ES-I3 (cell line): ENCODE measurements around the gene SIGLECL1.
"Not testable (repeated sequence)": the region's sequence is repeated elsewhere in the genome, so short reads cannot be mapped to it uniquely, and the experiment has no call there.

Source experiments
- H3K36me3 ChIP-seq: 2 replicates; pipeline ENCODE4 v1.6.1; 2013; ENCODE audit warnings: mild to moderate bottlenecking, low read length, control low read depth, moderate library complexity; ENCODE audit not compliant: insufficient read depth
- H3K4me1 ChIP-seq: 2 replicates; pipeline ENCODE4 v1.6.1; 2013; ENCODE audit warnings: mild to moderate bottlenecking, control low read depth, low read length; ENCODE audit not compliant: insufficient read depth
- H3K9ac ChIP-seq: 2 replicates; pipeline ENCODE4 v1.6.1; 2013; ENCODE audit warnings: low read depth, mild to moderate bottlenecking, low read length, moderate library complexity
- H3K9me3 ChIP-seq: 2 replicates; pipeline ENCODE4 v1.6.1; 2013; ENCODE audit warnings: mild to moderate bottlenecking, low read length, moderate library complexity; ENCODE audit not compliant: control insufficient read depth, insufficient read depth

Gene SIGLECL1

DNA sequence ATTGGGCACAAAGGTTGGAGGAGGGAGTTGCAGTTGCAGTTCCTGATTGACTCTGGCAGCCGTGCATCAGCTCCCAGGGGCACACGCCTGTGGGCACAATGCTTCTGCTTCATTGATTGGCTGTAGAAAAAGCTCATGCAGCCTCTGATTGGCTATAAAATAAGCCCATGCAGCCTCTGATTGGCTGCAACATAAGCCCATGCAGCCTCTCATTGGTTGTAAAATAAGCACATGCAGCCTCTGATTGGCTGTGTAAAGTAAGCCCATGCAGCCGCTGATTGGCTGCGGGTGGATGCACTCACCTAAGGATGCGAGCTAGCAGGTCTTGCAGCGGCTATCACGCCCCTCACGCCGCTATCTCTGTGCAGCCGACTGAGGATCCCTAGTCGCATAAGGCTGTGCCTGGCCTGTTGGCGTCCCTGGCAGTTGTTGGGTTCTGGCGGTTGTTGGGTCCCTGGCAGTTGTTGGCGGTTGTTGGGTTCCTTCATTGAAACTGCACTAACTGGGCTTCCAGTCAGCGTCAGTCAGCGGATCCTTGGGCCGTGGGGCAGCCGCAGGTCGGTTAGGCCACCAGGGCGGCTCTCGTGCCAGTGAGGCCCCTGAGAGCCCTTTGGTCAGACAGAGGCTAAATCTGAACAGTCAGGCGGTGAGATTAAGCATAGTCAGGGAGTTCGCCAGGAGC, at the start of gene SIGLECL1:
TSS of gene SIGLECL1 (plus strand) at position 295 of the 682 bp plus-strand sequence. CDS start 12,993 bp downstream, outside the sequence.
- no peaks in the 10 kb centered on the region for H3K4me1 ChIP-seq
- H3K36me3 ChIP-seq, result no peaks in the 10 kb centered on the region
- H3K9me3 ChIP-seq, result no peaks in the 10 kb centered on the region

DNA sequence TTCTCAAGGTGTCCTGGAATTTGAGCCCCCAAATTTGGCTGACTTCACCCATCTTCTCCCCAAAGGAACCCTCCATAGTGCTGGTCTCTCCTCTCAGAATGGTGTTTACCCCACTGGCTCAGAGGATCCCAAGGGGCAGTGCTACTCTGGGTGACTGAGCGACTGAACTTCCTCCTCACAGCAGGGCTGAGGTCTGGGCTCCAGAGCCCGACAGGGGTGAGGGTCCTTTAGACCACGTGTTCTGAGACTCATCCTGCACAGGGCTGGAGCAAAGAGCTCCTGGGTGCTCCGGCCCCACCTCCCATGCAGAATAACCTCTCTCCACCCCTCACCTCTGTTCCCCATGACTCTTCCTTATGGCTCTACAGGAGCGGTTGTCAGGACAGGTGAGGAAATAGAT, 49.2 kb upstream of the SIGLECL1 start:
- H3K9ac ChIP-seq, result no peak overlapping the region
- no peaks in the 10 kb centered on the region for H3K36me3 ChIP-seq
- no peaks in the 10 kb centered on the region for H3K9me3 ChIP-seq
- no peaks in the 10 kb centered on the region for H3K4me1 ChIP-seq

More for the DNA sequence above, at the start of gene SIGLECL1:
- no peak within 1 kb of the TSS for H3K9ac ChIP-seq

DNA sequence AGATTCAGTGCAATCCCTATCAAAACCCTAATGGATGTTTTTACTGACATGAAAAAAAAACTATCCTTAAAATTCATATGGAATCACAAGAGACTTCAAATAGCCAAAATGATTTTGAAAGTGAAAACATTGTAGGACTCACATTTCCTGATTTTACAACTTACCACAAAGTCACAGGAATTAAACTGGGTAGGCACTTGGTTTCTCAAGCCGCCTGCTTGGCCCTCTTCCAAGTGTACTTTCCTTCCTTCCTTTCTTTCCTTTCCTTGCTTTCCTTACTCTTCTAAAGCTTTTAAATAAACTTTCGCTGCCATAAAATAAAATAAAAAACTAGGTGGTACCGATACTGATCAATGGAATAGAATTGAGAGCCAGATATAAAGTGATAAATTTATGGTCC, 47.0 kb upstream of the SIGLECL1 start:
- Histone ChIP-seq H3K9me3 (no peaks in the 10 kb centered on the region), H3K9ac (no peak overlapping the region), H3K36me3 (no peaks in the 10 kb centered on the region), H3K4me1 (no peaks in the 10 kb centered on the region)

GRCh38 chr19:51204321-51204720, 46.6 kb upstream of the SIGLECL1 start:
- Histone ChIP-seq H3K9me3 (no peaks in the 10 kb centered on the region), H3K4me1 (no peaks in the 10 kb centered on the region), H3K9ac (no peak overlapping the region)

DNA sequence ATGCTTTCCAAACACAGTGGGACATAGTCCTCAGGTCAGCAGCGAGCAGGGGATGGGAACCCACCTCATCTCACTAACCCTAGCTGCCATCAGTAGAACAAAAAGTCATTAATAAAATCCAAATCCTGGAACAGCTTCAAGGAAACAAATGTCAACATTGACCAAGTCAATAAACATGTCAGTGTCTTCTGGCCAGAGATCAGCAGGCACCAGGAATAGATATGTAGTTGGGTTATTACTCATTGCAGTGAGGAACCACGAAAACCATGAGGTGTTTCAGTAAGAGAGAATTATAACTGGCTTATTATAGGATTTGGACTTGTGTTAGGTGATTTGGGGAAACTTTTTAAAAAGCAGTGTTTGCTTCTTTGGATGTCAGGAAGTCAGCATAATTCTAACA, 43.1 kb upstream of the SIGLECL1 start:
- H3K4me1 ChIP-seq, result no peaks in the 10 kb centered on the region
- no peaks in the 10 kb centered on the region for H3K36me3 ChIP-seq
- no peak overlapping the region for H3K9ac ChIP-seq
- no peaks in the 10 kb centered on the region for H3K9me3 ChIP-seq

More at GRCh38 chr19:51204321-51204720, 46.6 kb upstream of the SIGLECL1 start:
- H3K36me3 ChIP-seq, result no peaks in the 10 kb centered on the region

DNA sequence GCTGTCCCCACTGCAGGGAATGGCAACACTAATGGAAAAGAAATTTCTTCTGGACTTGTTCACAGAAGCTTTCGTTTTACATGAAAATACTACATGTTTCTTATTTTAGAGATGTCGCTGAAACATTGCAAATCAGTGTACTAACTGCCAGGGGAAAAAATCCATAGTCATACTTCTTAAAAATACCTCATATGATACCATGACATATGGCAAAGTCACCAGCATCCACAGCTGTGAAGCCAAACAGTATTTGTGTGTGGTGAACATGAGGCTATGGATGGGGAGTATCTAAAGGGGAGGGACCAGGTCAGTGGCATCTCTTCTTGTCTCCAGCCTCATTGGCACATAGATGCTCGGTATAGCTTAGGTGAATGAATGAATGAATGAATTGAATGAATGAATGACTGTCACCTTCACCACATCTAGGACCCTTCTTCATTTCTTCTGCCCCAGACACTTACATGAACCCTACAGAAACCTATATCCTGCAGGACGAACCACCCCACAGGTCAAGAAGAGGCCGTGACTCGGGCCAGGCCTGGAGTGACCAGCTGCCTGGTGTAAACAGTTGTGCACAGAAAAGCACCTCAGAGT, 40.6 kb upstream of the SIGLECL1 start:
- no peak overlapping the region for H3K9ac ChIP-seq
- no peaks in the 10 kb centered on the region for H3K36me3 ChIP-seq
- H3K9me3 ChIP-seq, result no peaks in the 10 kb centered on the region
- H3K4me1 ChIP-seq, result no peaks in the 10 kb centered on the region

DNA sequence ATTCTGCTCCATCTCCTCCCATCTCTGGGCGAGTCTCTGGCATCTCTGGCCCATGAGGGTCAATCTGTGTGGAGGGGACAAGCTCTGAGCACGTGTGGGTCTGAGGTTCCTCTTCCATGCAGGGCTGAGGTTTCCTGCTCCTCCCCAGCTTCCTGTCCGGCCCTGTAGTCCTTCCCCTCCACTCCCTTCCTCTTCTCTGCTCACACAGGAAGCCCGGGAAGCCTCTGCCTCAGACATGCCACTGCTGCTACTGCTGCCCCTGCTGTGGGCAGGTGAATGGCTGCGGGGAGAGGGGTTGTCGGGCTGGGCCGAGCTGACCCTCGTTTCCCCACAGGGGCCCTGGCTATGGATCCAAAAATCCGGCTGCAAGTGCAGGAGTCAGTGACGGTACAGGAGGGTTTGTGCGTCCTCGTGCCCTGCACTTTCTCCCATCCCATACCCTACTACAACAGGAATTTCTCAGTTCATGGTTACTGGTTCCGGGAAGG, 40.0 kb upstream of the SIGLECL1 start:
- H3K9ac ChIP-seq, H3K9me3 ChIP-seq, H3K36me3 ChIP-seq, H3K4me1 ChIP-seq: not testable (repeated sequence)

- no peaks in the 10 kb centered on the region for H3K4me1 ChIP-seq
Observed at GRCh38 chr19:51211833-51212232, 39.0 kb upstream of the SIGLECL1 start.

DNA sequence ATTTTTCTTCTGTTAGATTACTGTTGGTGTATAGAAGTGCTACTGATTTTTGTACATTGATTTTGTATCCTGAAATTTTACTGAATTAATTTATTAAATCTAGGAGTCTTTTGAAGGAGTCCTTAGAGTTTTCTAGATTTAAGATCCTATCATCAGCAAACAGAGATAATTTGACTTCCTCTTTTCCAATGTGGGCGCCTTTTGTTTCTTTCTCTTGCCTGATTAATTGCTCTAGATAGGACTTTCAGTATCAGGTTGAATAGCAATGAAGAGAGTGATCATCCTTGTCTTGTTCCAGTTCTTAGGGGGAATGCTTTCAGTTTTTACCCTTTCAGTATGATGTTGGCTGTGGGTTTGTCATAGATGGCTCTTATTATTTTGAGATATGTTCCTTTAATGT, 31.6 kb upstream of the SIGLECL1 start:
- Histone ChIP-seq H3K9ac (no peak overlapping the region), H3K36me3 (no peaks in the 10 kb centered on the region), H3K4me1 (no peaks in the 10 kb centered on the region), H3K9me3 (no peaks in the 10 kb centered on the region)

More at GRCh38 chr19:51211833-51212232, 39.0 kb upstream of the SIGLECL1 start:
- no peaks in the 10 kb centered on the region for H3K36me3 ChIP-seq
- H3K9me3 ChIP-seq, result no peaks in the 10 kb centered on the region
- H3K9ac ChIP-seq, result no peak overlapping the region

DNA sequence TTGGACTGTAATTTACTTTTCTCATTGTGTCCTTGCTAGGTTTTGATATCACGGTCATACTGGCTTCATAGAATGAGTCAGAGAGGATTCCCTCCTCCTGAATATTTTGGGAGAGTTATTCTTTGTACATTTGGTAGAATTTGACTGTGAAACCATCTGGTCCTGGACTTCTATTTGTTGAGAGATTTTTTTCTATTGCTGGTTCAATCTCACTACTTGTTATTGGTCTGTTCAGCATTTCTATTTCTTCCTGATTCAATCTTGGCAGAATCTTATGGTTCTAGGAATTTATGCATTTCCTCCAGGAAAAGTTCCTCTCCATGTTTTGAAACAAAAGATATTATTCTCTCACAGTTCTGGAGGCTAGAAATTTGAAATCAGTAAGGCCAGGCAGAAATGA, 30.9 kb upstream of the SIGLECL1 start:
- Histone ChIP-seq H3K9ac (no peak overlapping the region), H3K9me3 (no peaks in the 10 kb centered on the region), H3K4me1 (no peaks in the 10 kb centered on the region), H3K36me3 (no peaks in the 10 kb centered on the region)

GRCh38 chr19:51220996-51221395, 29.9 kb upstream of the SIGLECL1 start:
- H3K9me3 ChIP-seq, result no peaks in the 10 kb centered on the region
- H3K4me1 ChIP-seq, result no peaks in the 10 kb centered on the region
- H3K36me3 ChIP-seq, result no peaks in the 10 kb centered on the region
- H3K9ac ChIP-seq, result no peak overlapping the region

- Histone ChIP-seq H3K9me3 (no peaks in the 10 kb centered on the region), H3K9ac (no peak overlapping the region), H3K36me3 (no peaks in the 10 kb centered on the region), H3K4me1 (no peaks in the 10 kb centered on the region)
Observed at GRCh38 chr19:51224163-51224641, 26.7 kb upstream of the SIGLECL1 start.

DNA sequence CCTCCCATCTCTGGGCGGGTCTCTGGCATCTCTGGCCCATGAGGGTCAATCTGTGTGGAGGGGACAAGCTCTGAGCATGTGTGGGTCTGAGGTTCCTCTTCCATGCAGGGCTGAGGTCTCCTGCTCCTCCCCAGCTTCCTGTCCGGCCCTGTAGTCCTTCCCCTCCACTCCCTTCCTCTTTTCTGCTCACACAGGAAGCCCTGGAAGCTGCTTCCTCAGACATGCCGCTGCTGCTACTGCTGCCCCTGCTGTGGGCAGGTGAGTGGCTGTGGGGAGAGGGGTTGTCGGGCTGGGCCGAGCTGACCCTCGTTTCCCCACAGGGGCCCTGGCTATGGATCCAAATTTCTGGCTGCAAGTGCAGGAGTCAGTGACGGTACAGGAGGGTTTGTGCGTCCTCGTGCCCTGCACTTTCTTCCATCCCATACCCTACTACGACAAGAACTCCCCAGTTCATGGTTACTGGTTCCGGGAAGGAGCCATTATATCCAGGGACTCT, 25.9 kb upstream of the SIGLECL1 start, which contains the start of gene CD33:
TSS of gene CD33 (plus strand) at position 183 of the 496 bp plus-strand sequence. CDS start at position 222, 39 bp downstream.
- H3K36me3 ChIP-seq, H3K9me3 ChIP-seq, H3K4me1 ChIP-seq, H3K9ac ChIP-seq: not testable (repeated sequence)

- H3K36me3 ChIP-seq, result no peaks in the 10 kb centered on the region
- H3K4me1 ChIP-seq, result no peaks in the 10 kb centered on the region
- H3K9ac ChIP-seq, result no peak overlapping the region
- no peaks in the 10 kb centered on the region for H3K9me3 ChIP-seq
Observed at GRCh38 chr19:51226067-51226466, 24.8 kb upstream of the SIGLECL1 start.

GRCh38 chr19:51227326-51227725, 23.6 kb upstream of the SIGLECL1 start:
- Histone ChIP-seq H3K9me3 (no peaks in the 10 kb centered on the region), H3K4me1 (no peaks in the 10 kb centered on the region), H3K36me3 (no peaks in the 10 kb centered on the region), H3K9ac (no peak overlapping the region)
